Fibroblast of lung (primary cell): ENCODE results near the gene PDZRN4. TPM values are rescaled to one million over a fixed set of nuclear protein-coding genes. Genes with fewer than 3 reads are reported as not detected.

Experiments used
- DNase-seq, 2 donors: peaks; one replicate each; pipeline versions ENCODE4 v3.0.0 to v3.0.0-alpha.2; 2010; ENCODE audit warnings: low read depth in 2 of 2
- H2AFZ ChIP-seq: 2 replicates; pipeline ENCODE4 v1.5.1; 2012; ENCODE audit warnings: low read length, control low read depth, inconsistent platforms
- H3K27ac ChIP-seq: 2 replicates; pipeline ENCODE4 v1.5.1; 2011; ENCODE audit warnings: low read length, control low read depth; ENCODE audit not compliant: insufficient read depth
- H3K27me3 ChIP-seq: 2 replicates; pipeline ENCODE4 v1.5.1; 2011; ENCODE audit warnings: mild to moderate bottlenecking, low read length; ENCODE audit not compliant: control insufficient read depth, insufficient read depth
- H3K36me3 ChIP-seq: 2 replicates; pipeline ENCODE4 v1.5.1; 2011; ENCODE audit warnings: low read length; ENCODE audit not compliant: control insufficient read depth, insufficient read depth
- H3K4me1 ChIP-seq: 2 replicates; pipeline ENCODE4 v1.5.1; 2011; ENCODE audit warnings: low read length; ENCODE audit not compliant: control insufficient read depth, insufficient read depth; ENCODE audit errors: extremely low read depth
- H3K4me2 ChIP-seq: 2 replicates; pipeline ENCODE4 v1.5.1; 2011; ENCODE audit warnings: low read length, control low read depth; ENCODE audit not compliant: insufficient read depth; ENCODE audit errors: extremely low read depth
- H3K4me3 ChIP-seq, 4 experiments: fragments of 200-600 bp in 1 of 4; sonication (generic) in 1 of 4; replicated peaks in 1 of 4; 2 replicates each; pipeline ENCODE4 v1.5.1; 2011 to 2016; ENCODE audit warnings: low read length in 4 of 4, low read depth in 3 of 4, mild to moderate bottlenecking in 3 of 4, control low read depth in 2 of 4, inconsistent platforms in 1 of 4, mixed read lengths in 1 of 4; ENCODE audit not compliant: insufficient read depth in 1 of 4; ENCODE audit errors: control extremely low read depth in 1 of 4
- H3K79me2 ChIP-seq: 2 replicates; pipeline ENCODE4 v1.5.1; 2012; ENCODE audit warnings: mild to moderate bottlenecking, low read length, inconsistent platforms; ENCODE audit not compliant: control insufficient read depth, insufficient read depth
- H3K9ac ChIP-seq: 2 replicates; pipeline ENCODE4 v1.5.1; 2011; ENCODE audit warnings: mild to moderate bottlenecking, low read length, control low read depth; ENCODE audit not compliant: insufficient read depth
- H3K9me3 ChIP-seq: 2 replicates; pipeline ENCODE4 v1.5.1; 2012; ENCODE audit warnings: low read depth, low read length; ENCODE audit not compliant: control insufficient read depth, insufficient read depth
- H4K20me1 ChIP-seq: 2 replicates; pipeline ENCODE4 v1.5.1; 2011; ENCODE audit warnings: low read length; ENCODE audit not compliant: control insufficient read depth, insufficient read depth; ENCODE audit errors: extremely low read depth
- EZH2 ChIP-seq: IDR thresholded peaks from 2 replicates; pipeline ENCODE4 v1.5.1; 2012; ENCODE audit warnings: low read length, control low read depth, mild to moderate bottlenecking; ENCODE audit errors: missing control alignments
- polyA plus RNA-seq, 2 donors: library from polyadenylated mRNA; depleted of rRNA in 1 of 2; stranded (reverse) in 1 of 2; unstranded in 1 of 2; fragments of >200 nt; gene quantifications; 2 replicates each; pipeline ENCODE4 v1.2.1, GENCODE V29; 2011 to 2012; ENCODE audit warnings: missing spikeins in 1 of 2
- total RNA-seq: library from RNA; depleted of rRNA; stranded (reverse); fragments of >200 nt; gene quantifications from 2 replicates; pipeline ENCODE4 v1.2.1, GENCODE V29; 2014
- TF ChIP-seq, protein P1 (sequence below), 2 donors: IDR thresholded peaks in 1 of 2; conservative IDR thresholded peaks in 1 of 2; 1 replicate in 1 of 2; 2 replicates in 1 of 2; pipeline ENCODE4 v1.5.1; 2011 to 2012; ENCODE audit warnings: low read length in 2 of 2, control low read depth in 1 of 2, inconsistent platforms in 1 of 2, low read depth in 1 of 2, mild to moderate bottlenecking in 1 of 2

PDZRN4 gene
- total and polyA plus RNA-seq, 2 donors (not counting 1 experiment from before 2014, with no cell fraction given): not detected

DNA sequence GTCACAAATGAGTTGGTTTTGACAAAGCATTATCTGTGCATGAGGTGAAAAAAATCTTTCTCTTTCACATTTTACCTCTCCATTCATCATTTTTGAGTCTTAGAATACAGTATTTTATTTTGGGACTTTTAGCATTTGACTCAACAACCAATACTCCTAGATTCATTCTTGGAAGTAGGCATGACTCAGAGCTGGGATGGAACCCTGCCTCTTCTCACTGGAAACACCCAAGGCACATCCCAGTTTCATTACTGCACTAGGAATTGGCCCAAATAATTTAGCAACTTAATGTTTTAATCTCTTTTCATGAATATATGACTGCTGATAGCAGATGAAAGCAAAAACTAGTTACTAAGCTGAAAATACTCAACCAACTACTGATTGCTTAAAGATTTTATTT, 3.3 kb upstream of the PDZRN4 start:
- no peak overlapping the region for H2AFZ ChIP-seq
- H3K27ac ChIP-seq: no peak overlapping the region
- H3K4me1 ChIP-seq: no peaks in the 10 kb centered on the region
- no peaks in the 10 kb centered on the region for H3K79me2 ChIP-seq
- H3K27me3 ChIP-seq: peaks cover 19% of the 10 kb centered on the region
- H3K9ac ChIP-seq: no peak overlapping the region
- no peaks in the 10 kb centered on the region for H3K36me3 ChIP-seq
- H3K9me3 ChIP-seq: no peaks in the 10 kb centered on the region
- TF ChIP-seq, protein P1, sequence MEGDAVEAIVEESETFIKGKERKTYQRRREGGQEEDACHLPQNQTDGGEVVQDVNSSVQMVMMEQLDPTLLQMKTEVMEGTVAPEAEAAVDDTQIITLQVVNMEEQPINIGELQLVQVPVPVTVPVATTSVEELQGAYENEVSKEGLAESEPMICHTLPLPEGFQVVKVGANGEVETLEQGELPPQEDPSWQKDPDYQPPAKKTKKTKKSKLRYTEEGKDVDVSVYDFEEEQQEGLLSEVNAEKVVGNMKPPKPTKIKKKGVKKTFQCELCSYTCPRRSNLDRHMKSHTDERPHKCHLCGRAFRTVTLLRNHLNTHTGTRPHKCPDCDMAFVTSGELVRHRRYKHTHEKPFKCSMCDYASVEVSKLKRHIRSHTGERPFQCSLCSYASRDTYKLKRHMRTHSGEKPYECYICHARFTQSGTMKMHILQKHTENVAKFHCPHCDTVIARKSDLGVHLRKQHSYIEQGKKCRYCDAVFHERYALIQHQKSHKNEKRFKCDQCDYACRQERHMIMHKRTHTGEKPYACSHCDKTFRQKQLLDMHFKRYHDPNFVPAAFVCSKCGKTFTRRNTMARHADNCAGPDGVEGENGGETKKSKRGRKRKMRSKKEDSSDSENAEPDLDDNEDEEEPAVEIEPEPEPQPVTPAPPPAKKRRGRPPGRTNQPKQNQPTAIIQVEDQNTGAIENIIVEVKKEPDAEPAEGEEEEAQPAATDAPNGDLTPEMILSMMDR (conservative IDR thresholded peaks at IDR 0.05 in 1 of 2, IDR thresholded peaks at IDR 0.05 in 1 of 2; ENCODE audit: low read depth in 1 of 2, low read length in 2 of 2): no peak
- TF ChIP-seq EZH2: no peak
- no peak overlapping the region for H3K4me3 ChIP-seq
- DNase-seq: no peak
- H3K4me2 ChIP-seq: no peak overlapping the region
- H4K20me1 ChIP-seq: no peaks in the 10 kb centered on the region

DNA sequence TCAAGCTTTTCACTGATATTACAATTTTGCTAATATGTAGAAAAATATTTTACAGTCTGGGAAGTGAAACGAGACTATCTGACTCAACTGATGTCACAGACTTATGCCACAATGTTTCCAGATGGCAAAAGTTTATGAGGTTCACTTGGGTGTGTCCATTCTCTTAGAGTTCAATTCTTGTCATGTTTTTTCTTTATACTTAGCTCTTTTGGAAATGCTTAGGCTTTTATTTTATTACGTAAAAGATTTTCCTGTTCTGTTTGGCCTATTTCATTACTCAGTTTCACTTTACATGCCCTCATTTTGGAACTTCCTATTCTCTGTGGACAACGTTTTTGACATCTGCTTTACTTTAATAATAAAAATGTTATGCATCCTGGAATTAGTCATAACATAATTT, 2.1 kb upstream of the PDZRN4 start:
- Histone ChIP-seq H3K4me1 (no peaks in the 10 kb centered on the region), H3K4me3 (no peak overlapping the region), H3K27ac (no peak overlapping the region), H3K79me2 (no peaks in the 10 kb centered on the region), H3K27me3 (peaks cover 19% of the 10 kb centered on the region), H2AFZ (no peak overlapping the region), H3K9ac (no peak overlapping the region), H3K9me3 (no peaks in the 10 kb centered on the region), H3K36me3 (no peaks in the 10 kb centered on the region), H4K20me1 (no peaks in the 10 kb centered on the region), H3K4me2 (no peak overlapping the region)
- TF ChIP-seq EZH2: no peak
- TF ChIP-seq, protein P1 (conservative IDR thresholded peaks at IDR 0.05 in 1 of 2, IDR thresholded peaks at IDR 0.05 in 1 of 2; ENCODE audit: low read depth in 1 of 2, low read length in 2 of 2): no peak
- DNase-seq: no peak

GRCh38 chr12:41188841-41189394, 798 bp downstream of the PDZRN4 start:
- no peaks in the 10 kb centered on the region for H3K9me3 ChIP-seq
- no peak for DNase-seq
- no peak overlapping the region for H3K4me2 ChIP-seq
- peaks cover 19% of the 10 kb centered on the region for H3K27me3 ChIP-seq
- no peak overlapping the region for H3K27ac ChIP-seq
- TF ChIP-seq, protein P1 (conservative IDR thresholded peaks at IDR 0.05 in 1 of 2, IDR thresholded peaks at IDR 0.05 in 1 of 2; ENCODE audit: low read depth in 1 of 2, low read length in 2 of 2): no peak
- no peak for TF ChIP-seq EZH2
- no peaks in the 10 kb centered on the region for H3K4me1 ChIP-seq
- H2AFZ ChIP-seq: no peak overlapping the region
- H4K20me1 ChIP-seq: no peaks in the 10 kb centered on the region
- H3K9ac ChIP-seq: no peak overlapping the region
- H3K4me3 ChIP-seq: no peak overlapping the region
- no peaks in the 10 kb centered on the region for H3K79me2 ChIP-seq
- H3K36me3 ChIP-seq: no peaks in the 10 kb centered on the region
